H1 (cell line): ENCODE data around the gene JDP2. TPM values are rescaled to one million over a fixed set of nuclear protein-coding genes. Genes with fewer than 3 reads are reported as not detected.

Experiments used
- BACH1 ChIP-seq: IDR thresholded peaks from 2 replicates; pipeline ENCODE4 v1.6.1; 2012; ENCODE audit warnings: low read length, improper control_type of control experiment
- CEBPB ChIP-seq: IDR thresholded peaks from 2 replicates; pipeline ENCODE4 v1.6.1; 2012; ENCODE audit warnings: low read depth, low read length
- JUND ChIP-seq: IDR thresholded peaks from 2 replicates; pipeline ENCODE4 v1.6.1; 2011; ENCODE audit warnings: mild to moderate bottlenecking, improper control_type of control experiment, low read length
- KDM1A ChIP-seq: fragments of 200-600, 300-600 bp; sonication (generic); IDR thresholded peaks from 2 replicates; pipeline ENCODE4 v1.7.1; 2016; ENCODE audit warnings: mild to moderate bottlenecking, low read length, borderline replicate concordance
- POLR2A ChIP-seq, 2 experiments: IDR thresholded peaks; 1 replicate in 1 of 2; 2 replicates in 1 of 2; pipeline ENCODE4 v1.6.1; 2011; ENCODE audit warnings: low read depth in 2 of 2, low read length in 2 of 2, mild to moderate bottlenecking in 2 of 2; ENCODE audit errors: control extremely low read depth in 1 of 2
- SP1 ChIP-seq: IDR thresholded peaks from 2 replicates; pipeline ENCODE4 v1.6.1; 2011; ENCODE audit warnings: low read depth, low read length
- SRF ChIP-seq: IDR thresholded peaks from 2 replicates; pipeline ENCODE4 v1.6.1; 2011; ENCODE audit warnings: mild to moderate bottlenecking, low read depth, low read length, moderate library complexity
- SUZ12 ChIP-seq: fragments of 200-600 bp; sonication (generic); IDR thresholded peaks from 2 replicates; pipeline ENCODE4 v1.6.1; 2012; ENCODE audit warnings: mild to moderate bottlenecking, inconsistent platforms, low read length, moderate library complexity, mixed read lengths
- polyA plus RNA-seq, 7 experiments: library from polyadenylated mRNA; depleted of rRNA in 3 of 7; stranded (reverse) in 5 of 7; unstranded in 2 of 7; fragments of >200 nt in 5 of 7; fragments of 200-250 nt in 2 of 7; gene quantifications; 1 replicate in 5 of 7; 2 replicates in 1 of 7; 4 replicates in 1 of 7; pipeline versions ENCODE4 v1.2.1 to v1.2.3, GENCODE V29; 2011 to 2013; ENCODE audit warnings: missing spikeins in 2 of 7, mixed read lengths in 2 of 7
- total RNA-seq: library from RNA; stranded (reverse); fragmentation: NEBNext Ultra II Directional; extraction: Animal tissue kit (Norgen Biotek cat#: 25700); gene quantifications from 2 replicates; pipeline ENCODE4 v1.2.1, GENCODE V29; 2021
- TF ChIP-seq, protein P1 (sequence below): IDR thresholded peaks from 2 replicates; pipeline ENCODE4 v1.6.1; 2012; ENCODE audit warnings: low read length, inconsistent platforms

Gene JDP2
- total and polyA plus RNA-seq, 2 of the 8 experiments (the other 6 are each of a cell fraction or from before 2014, with no cell fraction given) = 8.9 to 27.2 TPM

DNA sequence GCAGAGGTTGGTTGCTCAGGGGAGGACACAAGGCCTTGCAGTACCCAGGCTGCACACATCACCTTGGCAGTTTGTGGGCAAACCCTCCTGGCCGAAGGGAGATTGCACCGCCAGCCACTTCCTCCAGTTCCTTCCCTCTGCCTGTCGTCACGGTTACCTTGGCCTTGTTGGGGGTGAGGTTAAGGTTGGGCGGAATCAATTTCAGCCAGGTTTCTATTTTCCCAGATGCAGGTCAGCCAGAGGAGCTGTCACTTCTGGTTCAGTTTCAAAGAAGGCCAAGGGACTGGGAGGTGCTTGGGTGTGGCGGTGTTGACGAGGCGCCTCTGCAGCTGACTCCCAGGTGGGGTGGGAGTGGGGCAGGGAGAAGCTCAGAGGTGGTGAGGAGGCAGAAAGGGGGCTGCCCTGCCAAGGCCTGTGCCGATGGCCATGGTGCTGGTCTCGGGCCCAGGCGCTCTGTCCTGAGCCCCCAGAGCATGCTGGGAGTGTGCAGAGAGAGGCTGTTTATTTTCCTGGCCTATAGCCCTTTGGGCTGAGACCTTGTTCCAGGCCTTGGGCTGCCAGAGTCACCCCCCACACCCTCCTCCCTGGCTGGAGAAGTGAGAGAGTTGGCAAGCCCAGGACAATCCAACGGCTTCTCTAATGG, 31.4 kb downstream of the JDP2 start (continued):
- TF ChIP-seq, protein P1, sequence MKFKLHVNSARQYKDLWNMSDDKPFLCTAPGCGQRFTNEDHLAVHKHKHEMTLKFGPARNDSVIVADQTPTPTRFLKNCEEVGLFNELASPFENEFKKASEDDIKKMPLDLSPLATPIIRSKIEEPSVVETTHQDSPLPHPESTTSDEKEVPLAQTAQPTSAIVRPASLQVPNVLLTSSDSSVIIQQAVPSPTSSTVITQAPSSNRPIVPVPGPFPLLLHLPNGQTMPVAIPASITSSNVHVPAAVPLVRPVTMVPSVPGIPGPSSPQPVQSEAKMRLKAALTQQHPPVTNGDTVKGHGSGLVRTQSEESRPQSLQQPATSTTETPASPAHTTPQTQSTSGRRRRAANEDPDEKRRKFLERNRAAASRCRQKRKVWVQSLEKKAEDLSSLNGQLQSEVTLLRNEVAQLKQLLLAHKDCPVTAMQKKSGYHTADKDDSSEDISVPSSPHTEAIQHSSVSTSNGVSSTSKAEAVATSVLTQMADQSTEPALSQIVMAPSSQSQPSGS = no peak
- TF ChIP-seq KDM1A = no peak
- no peak for TF ChIP-seq SRF
- TF ChIP-seq JUND = no peak
- TF ChIP-seq POLR2A (IDR thresholded peaks at IDR 0.05; ENCODE audit: control extremely low read depth in 1 of 2, low read depth in 2 of 2, low read length in 2 of 2) = no peak
- no peak for TF ChIP-seq CEBPB
- TF ChIP-seq SP1 = no peak
- no peak for TF ChIP-seq BACH1
- no peak for TF ChIP-seq SUZ12
